Progenitor cell of endocrine pancreas (in vitro differentiated cells): ENCODE measurements around the gene CRTAC1. TPM values are rescaled to one million over a fixed set of nuclear protein-coding genes. Genes with fewer than 3 reads are reported as not detected.
A peak's percentile ranks its signal among the peaks of the same experiment; 100 is the strongest.
"Not testable (repeated sequence)": the region's sequence is repeated elsewhere in the genome, so short reads cannot be mapped to it uniquely, and the experiment has no call there.

Experiments
- DNase-seq: peaks from one replicate; pipeline ENCODE4 v3.0.0; 2021; ENCODE audit warnings: low spot score; ENCODE audit not compliant: unreplicated experiment
- H3K27ac Mint-ChIP-seq: 2 replicates; pipeline ENCODE4 v1.8.0; 2021; ENCODE audit warnings: mild to moderate bottlenecking, moderate library complexity, mixed read lengths
- H3K27me3 Mint-ChIP-seq: 2 replicates; pipeline ENCODE4 v1.8.0; 2021; ENCODE audit warnings: mixed read lengths
- H3K36me3 Mint-ChIP-seq: 2 replicates; pipeline ENCODE4 v1.8.0; 2022; ENCODE audit warnings: mixed read lengths; ENCODE audit not compliant: insufficient read depth
- H3K4me1 Mint-ChIP-seq: 2 replicates; pipeline ENCODE4 v1.8.0; 2021; ENCODE audit warnings: low read depth, mixed read lengths
- H3K4me3 Mint-ChIP-seq: 2 replicates; pipeline ENCODE4 v1.8.0; 2021; ENCODE audit warnings: low read depth, mild to moderate bottlenecking, moderate library complexity, mixed read lengths
- H3K9me3 Mint-ChIP-seq: 2 replicates; pipeline ENCODE4 v1.8.0; 2021; ENCODE audit warnings: low read depth, mixed read lengths
- total RNA-seq: library from RNA; stranded (reverse); gene quantifications from 2 replicates; pipeline ENCODE4 v1.2.1, GENCODE V29; 2021
- TF ChIP-seq, protein P1 (sequence below): fragments of 200-600 bp; sonication (generic); IDR thresholded peaks from one replicate; pipeline ENCODE4 v1.5.0; 2021; ENCODE audit warnings: antibody characterized with exemption, mild to moderate bottlenecking; ENCODE audit not compliant: unreplicated experiment

The CRTAC1 gene
- total RNA-seq, 1 donor from 2014 or later = 4.6 TPM

DNA sequence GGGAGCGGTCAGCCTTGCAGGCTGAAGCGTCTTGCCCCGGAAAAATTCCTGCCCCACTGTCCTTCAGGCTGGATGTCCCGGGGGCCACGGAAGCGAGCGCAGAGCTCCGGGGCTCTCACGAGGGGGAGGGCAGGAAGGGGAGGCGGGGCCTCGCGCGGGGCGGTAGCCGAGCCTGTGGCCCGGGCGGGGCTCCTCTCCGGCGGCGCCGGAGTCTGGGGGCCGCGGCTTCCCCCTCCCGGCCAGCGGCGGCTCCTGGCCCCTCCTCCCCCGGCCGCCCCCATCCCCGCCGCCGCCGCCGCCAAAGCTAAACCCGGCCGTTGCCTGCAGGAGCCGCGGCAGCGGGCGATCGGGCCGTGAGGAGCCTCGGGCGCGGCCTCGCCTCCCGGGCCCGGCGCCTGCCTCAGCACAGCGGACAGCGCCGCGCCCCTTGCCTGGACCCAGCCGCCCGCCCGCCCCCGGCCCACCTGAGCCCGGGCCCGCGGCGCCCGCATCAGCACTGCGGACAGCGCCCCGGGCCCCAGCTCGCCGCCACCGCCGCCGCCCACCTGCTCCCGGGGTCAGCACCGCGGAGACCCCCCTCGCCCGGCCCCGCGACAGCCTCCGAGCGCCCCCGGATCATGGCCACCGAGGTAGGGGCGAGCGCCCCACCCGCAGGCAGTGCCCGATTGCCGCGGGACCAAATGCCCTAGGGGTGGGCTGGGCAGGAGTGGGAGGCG lies 180.6 kb downstream of the CRTAC1 start, which contains the start of gene GOLGA7B:
Gene GOLGA7B, plus strand, starts transcription at position 157 of the 716 bp plus-strand sequence. Its CDS starts 461 bp downstream, at position 618.
- TF ChIP-seq, protein P1, sequence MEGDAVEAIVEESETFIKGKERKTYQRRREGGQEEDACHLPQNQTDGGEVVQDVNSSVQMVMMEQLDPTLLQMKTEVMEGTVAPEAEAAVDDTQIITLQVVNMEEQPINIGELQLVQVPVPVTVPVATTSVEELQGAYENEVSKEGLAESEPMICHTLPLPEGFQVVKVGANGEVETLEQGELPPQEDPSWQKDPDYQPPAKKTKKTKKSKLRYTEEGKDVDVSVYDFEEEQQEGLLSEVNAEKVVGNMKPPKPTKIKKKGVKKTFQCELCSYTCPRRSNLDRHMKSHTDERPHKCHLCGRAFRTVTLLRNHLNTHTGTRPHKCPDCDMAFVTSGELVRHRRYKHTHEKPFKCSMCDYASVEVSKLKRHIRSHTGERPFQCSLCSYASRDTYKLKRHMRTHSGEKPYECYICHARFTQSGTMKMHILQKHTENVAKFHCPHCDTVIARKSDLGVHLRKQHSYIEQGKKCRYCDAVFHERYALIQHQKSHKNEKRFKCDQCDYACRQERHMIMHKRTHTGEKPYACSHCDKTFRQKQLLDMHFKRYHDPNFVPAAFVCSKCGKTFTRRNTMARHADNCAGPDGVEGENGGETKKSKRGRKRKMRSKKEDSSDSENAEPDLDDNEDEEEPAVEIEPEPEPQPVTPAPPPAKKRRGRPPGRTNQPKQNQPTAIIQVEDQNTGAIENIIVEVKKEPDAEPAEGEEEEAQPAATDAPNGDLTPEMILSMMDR = no peak
- Mint-ChIP-seq H3K27ac (no peak within 1 kb of the TSS), H3K9me3 (no peaks in the 10 kb centered on the region), H3K4me1 (peaks cover 2% of the 10 kb centered on the region), H3K36me3 (no peaks in the 10 kb centered on the region), H3K4me3 (peak within 1 kb of the TSS; percentile 66), H3K27me3 (peaks cover 49% of the 10 kb centered on the region)
- DNase-seq = peak; percentile 82

DNA sequence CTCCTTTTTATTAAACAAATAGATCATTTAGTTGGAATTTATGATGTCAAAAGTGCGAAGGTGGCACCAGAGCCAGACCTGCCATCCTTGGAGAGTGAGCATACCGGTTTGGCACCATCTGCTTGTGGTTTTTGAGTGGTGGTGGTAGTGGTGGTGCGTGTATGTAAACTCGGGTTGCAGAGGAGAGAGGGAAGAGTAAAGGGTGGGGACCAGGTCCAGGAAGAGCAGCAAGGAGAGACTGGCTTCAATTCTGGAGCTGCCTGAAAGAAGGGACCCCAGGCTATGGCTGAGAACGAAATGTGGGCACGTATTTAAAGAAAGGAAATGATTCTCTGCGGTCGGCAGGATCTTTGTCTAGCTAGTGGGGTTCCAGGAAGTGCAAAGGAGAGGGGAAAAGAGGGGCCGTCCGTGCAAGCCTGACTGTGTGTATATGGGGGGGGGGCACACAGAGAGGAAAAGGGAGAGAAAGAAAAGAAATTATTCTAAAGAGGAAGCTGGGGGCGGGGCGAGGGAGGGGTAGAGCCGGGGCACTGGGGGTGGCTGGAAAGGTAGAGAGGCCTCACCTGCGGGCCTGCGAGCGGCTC lies 181.2 kb downstream of the CRTAC1 start:
- no peak overlapping the region for H3K27ac Mint-ChIP-seq
- H3K4me3 Mint-ChIP-seq = peak overlapping the region; percentile 66
- peaks cover 44% of the 10 kb centered on the region for H3K27me3 Mint-ChIP-seq
- no peaks in the 10 kb centered on the region for H3K9me3 Mint-ChIP-seq
- peaks cover 2% of the 10 kb centered on the region for H3K4me1 Mint-ChIP-seq
- H3K36me3 Mint-ChIP-seq = no peaks in the 10 kb centered on the region
- no peak for DNase-seq
- TF ChIP-seq, protein P1 = no peak

GRCh38 chr10:97844678-97845077 lies 185.7 kb downstream of the CRTAC1 start:
- Mint-ChIP-seq H3K4me3 (no peak overlapping the region), H3K9me3 (no peaks in the 10 kb centered on the region), H3K36me3 (no peaks in the 10 kb centered on the region), H3K4me1 (peaks cover 2% of the 10 kb centered on the region), H3K27me3 (peaks cover 14% of the 10 kb centered on the region), H3K27ac (no peak overlapping the region)
- TF ChIP-seq, protein P1 = no peak
- DNase-seq = no peak

DNA sequence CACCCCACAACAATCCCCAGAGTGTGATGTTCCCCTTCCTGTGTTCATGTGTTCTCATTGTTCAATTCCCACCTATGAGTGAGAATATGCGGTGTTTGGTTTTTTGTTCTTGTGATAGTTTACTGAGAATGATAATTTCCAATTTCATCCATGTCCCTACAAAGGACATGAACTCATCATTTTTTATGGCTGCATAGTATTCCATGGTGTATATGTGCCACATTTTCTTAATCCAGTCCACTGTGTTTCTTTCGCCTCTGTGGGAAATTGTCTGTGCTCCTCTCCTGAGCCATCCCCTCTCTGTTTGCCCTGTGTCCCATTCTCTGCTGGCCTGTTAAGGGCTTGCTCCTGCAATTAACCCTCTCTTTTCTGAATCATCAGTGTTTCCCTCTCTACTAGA lies 186.4 kb downstream of the CRTAC1 start:
- H3K4me3 Mint-ChIP-seq, H3K36me3 Mint-ChIP-seq, DNase-seq, H3K27ac Mint-ChIP-seq, H3K4me1 Mint-ChIP-seq, H3K27me3 Mint-ChIP-seq, H3K9me3 Mint-ChIP-seq: not testable (repeated sequence)

DNA sequence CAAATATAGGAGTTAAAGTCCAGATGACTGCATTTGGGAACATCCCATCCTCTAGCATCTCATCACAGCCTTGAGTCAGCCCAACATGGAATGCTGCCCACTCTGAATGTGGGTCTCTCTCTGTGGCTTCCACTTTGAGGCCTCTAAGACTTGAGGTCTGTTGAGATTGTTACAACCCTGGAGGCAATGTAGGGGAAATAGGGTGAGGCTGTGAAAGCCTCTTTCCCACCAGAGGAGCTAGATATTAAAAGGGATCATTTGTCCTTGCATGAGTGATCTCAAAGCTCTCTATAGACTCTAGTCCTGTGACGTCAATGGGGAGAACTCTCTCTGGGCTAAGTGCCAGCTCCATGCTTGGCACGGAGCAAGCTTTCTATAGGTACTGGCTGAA lies 187.1 kb downstream of the CRTAC1 start:
- H3K36me3 Mint-ChIP-seq = no peaks in the 10 kb centered on the region
- no peaks in the 10 kb centered on the region for H3K4me1 Mint-ChIP-seq
- H3K9me3 Mint-ChIP-seq = no peaks in the 10 kb centered on the region
- DNase-seq = no peak
- no peak overlapping the region for H3K4me3 Mint-ChIP-seq
- TF ChIP-seq, protein P1 = no peak
- peaks cover 4% of the 10 kb centered on the region for H3K27me3 Mint-ChIP-seq
- no peak overlapping the region for H3K27ac Mint-ChIP-seq
